Measurements from ENCODE around the gene LRSAM1. TPM values are rescaled to one million over a fixed set of nuclear protein-coding genes. Genes with fewer than 3 reads are reported as not detected.

LRSAM1 gene
- total and polyA plus RNA-seq, 9 of the 15 experiments (the other 6 are each of a cell fraction or from before 2014, with no cell fraction given) = 0.07 to 16.2 (median 4.7) TPM

- Histone ChIP-seq H4K20me1 (replicated peaks; ENCODE audit: control insufficient read depth, insufficient read depth, low read length) (no peaks in the 10 kb centered on the region), H3K4me1 (replicated peaks in 1 of 2; ENCODE audit: control insufficient read depth in 2 of 2, insufficient read depth in 2 of 2, low read length in 2 of 2) (no peaks in the 10 kb centered on the region), H3K4me2 (ENCODE audit: insufficient read depth, low read length) (no peak overlapping the region), H3K9me3 (replicated peaks; ENCODE audit: control insufficient read depth, insufficient read depth, low read depth, low read length) (no peaks in the 10 kb centered on the region; the same call in 1 of the 2 replicates), H3K36me3 (ENCODE audit: control insufficient read depth, insufficient read depth, low read length) (peaks cover 83% of the 10 kb centered on the region), H3K9ac (ENCODE audit: insufficient read depth in 1 of 2, low read depth in 2 of 2, low read length in 2 of 2) (no peak overlapping the region), H3K79me2 (ENCODE audit: control insufficient read depth, insufficient read depth, low read length) (no peaks in the 10 kb centered on the region), H3K27ac (ENCODE audit: extremely low read depth, low read depth, low read length) (no peak overlapping the region), H2AFZ (ENCODE audit: low read depth, low read length) (no peak overlapping the region), H3K9me1 (ENCODE audit: control insufficient read depth, insufficient read depth, low read length) (no peaks in the 10 kb centered on the region), H3K27me3 (ENCODE audit: control insufficient read depth in 2 of 2, insufficient read depth in 2 of 2, low read length in 2 of 2) (no peaks in the 10 kb centered on the region), H3K4me3 (no peak overlapping the region)
- POLR2A ChIA-PET = no interaction called here
- TF ChIP-seq BCLAF1 (IDR thresholded peaks at IDR 0.05; ENCODE audit: borderline replicate concordance in 1 of 2, control insufficient read depth in 1 of 2, low read depth in 2 of 2, low read length in 1 of 2) (no peak), CREM (IDR thresholded peaks at IDR 0.05; ENCODE audit: low read depth) (no peak), SNIP1 (IDR thresholded peaks at IDR 0.05; ENCODE audit: low read depth) (no peak), RNF219 (CRISPR knock-in tag; IDR thresholded peaks at IDR 0.05) (no peak), GTF2B (IDR thresholded peaks at IDR 0.05; ENCODE audit: extremely low read depth, insufficient read length) (no peak), GTF2E2 (tag; IDR thresholded peaks at IDR 0.05) (no peak), CREB3 (tag; conservative IDR thresholded peaks at IDR 0.05; ENCODE audit: low read depth) (no peak), ZNF589 (CRISPR knock-in tag; IDR thresholded peaks at IDR 0.05; ENCODE audit: low read depth) (no peak), ELF2 (CRISPR knock-in tag; IDR thresholded peaks at IDR 0.05) (no peak), SREBF2 (CRISPR knock-in tag; IDR thresholded peaks at IDR 0.05) (no peak), KLF1 (tag; IDR thresholded peaks at IDR 0.05) (no peak), MED1 (CRISPR knock-in tag; IDR thresholded peaks at IDR 0.05; ENCODE audit: borderline replicate concordance) (no peak), POLR2H (tag; IDR thresholded peaks at IDR 0.05; ENCODE audit: low read depth) (no peak)
- in situ Hi-C loops (cut with MboI) = no loop called here
- CTCF ChIA-PET (ENCODE audit: low intra/inter-chr PET ratio) = no interaction called here
- DNase-seq (ENCODE audit: extremely low read depth in 1 of 4, low spot score in 3 of 4) (no peak), ATAC-seq (no peak), FAIRE-seq (no peak)
- intact Hi-C loops (cut with micrococcal nuclease) = no loop called here
- WGBS (ENCODE audit: insufficient coverage, low coverage, missing lambda C conversion rate) = 97% methylated on average over 9 of the region's 9 CpGs
- no TSS peak for BruUV-seq (replicated peaks)
These were observed 12.9 kb upstream of the LRSAM1 start for GRCh38 chr9:127438394-127438793.

Measured in K562 (cell line).